Endothelial cell (in vitro differentiated cells): ENCODE data around the gene CDK14. TPM values are rescaled to one million over a fixed set of nuclear protein-coding genes. Genes with fewer than 3 reads are reported as not detected.
"Not testable (repeated sequence)": the region's sequence is repeated elsewhere in the genome, so short reads cannot be mapped to it uniquely, and the experiment has no call there.

Source experiments
- DNase-seq: peaks from one replicate; pipeline ENCODE4 v3.0.0; 2021; ENCODE audit warnings: low spot score
- H3K27ac Mint-ChIP-seq: one replicate; pipeline ENCODE4 v1.8.0; 2021; ENCODE audit warnings: mixed read lengths, inconsistent platforms; ENCODE audit not compliant: unreplicated experiment
- H3K27me3 Mint-ChIP-seq: one replicate; pipeline ENCODE4 v1.8.0; 2021; ENCODE audit warnings: mild to moderate bottlenecking, moderate library complexity, mixed read lengths, inconsistent platforms; ENCODE audit not compliant: unreplicated experiment
- H3K36me3 Mint-ChIP-seq: one replicate; pipeline ENCODE4 v1.8.0; 2021; ENCODE audit warnings: mild to moderate bottlenecking, low read depth, mixed read lengths, inconsistent platforms; ENCODE audit not compliant: unreplicated experiment
- H3K4me1 Mint-ChIP-seq: one replicate; pipeline ENCODE4 v1.8.0; 2021; ENCODE audit warnings: mild to moderate bottlenecking, mixed read lengths, inconsistent platforms; ENCODE audit not compliant: unreplicated experiment
- H3K4me3 Mint-ChIP-seq: one replicate; pipeline ENCODE4 v1.8.0; 2021; ENCODE audit warnings: mild to moderate bottlenecking, mixed read lengths, inconsistent platforms; ENCODE audit not compliant: unreplicated experiment
- H3K9me3 Mint-ChIP-seq: one replicate; pipeline ENCODE4 v1.8.0; 2021; ENCODE audit warnings: mixed read lengths, inconsistent platforms; ENCODE audit not compliant: unreplicated experiment
- CTCF ChIP-seq: fragments of 200-600 bp; sonication (generic); IDR thresholded peaks from one replicate; pipeline ENCODE4 v1.5.0; 2021; ENCODE audit warnings: antibody characterized with exemption; ENCODE audit not compliant: unreplicated experiment
- total RNA-seq: library from RNA; stranded (reverse); fragmentation: NEBNext Ultra II Directional; extraction: Animal tissue kit (Norgen Biotek cat#: 25700); gene quantifications from one replicate; pipeline ENCODE4 v1.2.1, GENCODE V29; 2021; ENCODE audit not compliant: unreplicated experiment

Gene CDK14
- total RNA-seq, 1 donor from 2014 or later: 30.2 TPM

- Mint-ChIP-seq H3K27me3 (no peaks in the 10 kb centered on the region), H3K4me1 (no peaks in the 10 kb centered on the region), H3K27ac (no peak overlapping the region), H3K36me3 (peaks cover 3% of the 10 kb centered on the region), H3K9me3 (no peaks in the 10 kb centered on the region), H3K4me3 (no peak overlapping the region)
- no peak for TF ChIP-seq CTCF
- no peak for DNase-seq
These were observed 153.7 kb downstream of the CDK14 start for GRCh38 chr7:90749774-90750173.

- Mint-ChIP-seq H3K36me3 (no peaks in the 10 kb centered on the region), H3K27me3 (no peaks in the 10 kb centered on the region)
These were observed 155.5 kb downstream of the CDK14 start for GRCh38 chr7:90751595-90751994.

GRCh38 chr7:90752051-90752450, 155.9 kb downstream of the CDK14 start:
- DNase-seq: no peak
- H3K36me3 Mint-ChIP-seq: no peaks in the 10 kb centered on the region

More at GRCh38 chr7:90751595-90751994, 155.5 kb downstream of the CDK14 start:
- TF ChIP-seq CTCF: no peak
- Mint-ChIP-seq H3K4me1 (no peaks in the 10 kb centered on the region), H3K27ac (no peak overlapping the region), H3K4me3 (no peak overlapping the region), H3K9me3 (no peaks in the 10 kb centered on the region)
- DNase-seq: no peak

DNA sequence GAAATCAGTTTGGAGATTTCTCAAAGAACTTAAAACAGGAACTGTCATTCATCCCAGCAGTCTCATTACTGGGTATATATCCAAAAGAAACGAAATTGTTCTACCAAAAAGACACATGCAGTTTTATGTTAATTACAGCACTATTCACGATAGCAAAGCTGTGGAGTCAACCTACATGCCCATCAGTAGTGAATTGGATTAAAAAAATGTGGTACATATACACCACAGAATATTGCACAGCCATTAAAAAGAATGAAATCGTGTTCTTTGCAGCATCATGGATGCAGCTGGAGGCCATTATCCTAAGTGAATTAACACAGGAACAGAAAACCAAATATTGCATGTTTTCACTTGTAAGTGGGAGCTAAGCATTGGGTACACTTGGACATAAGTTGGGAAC, 158.9 kb downstream of the CDK14 start:
- Mint-ChIP-seq H3K27me3 (no peaks in the 10 kb centered on the region), H3K4me3 (no peak overlapping the region), H3K36me3 (no peaks in the 10 kb centered on the region), H3K27ac (no peak overlapping the region), H3K4me1 (no peaks in the 10 kb centered on the region), H3K9me3 (no peaks in the 10 kb centered on the region)
- TF ChIP-seq CTCF: no peak
- no peak for DNase-seq

More at GRCh38 chr7:90752051-90752450, 155.9 kb downstream of the CDK14 start:
- H3K4me1 Mint-ChIP-seq: no peaks in the 10 kb centered on the region
- TF ChIP-seq CTCF: no peak
- H3K27ac Mint-ChIP-seq: no peak overlapping the region
- no peak overlapping the region for H3K4me3 Mint-ChIP-seq
- H3K27me3 Mint-ChIP-seq: no peaks in the 10 kb centered on the region
- no peaks in the 10 kb centered on the region for H3K9me3 Mint-ChIP-seq

DNA sequence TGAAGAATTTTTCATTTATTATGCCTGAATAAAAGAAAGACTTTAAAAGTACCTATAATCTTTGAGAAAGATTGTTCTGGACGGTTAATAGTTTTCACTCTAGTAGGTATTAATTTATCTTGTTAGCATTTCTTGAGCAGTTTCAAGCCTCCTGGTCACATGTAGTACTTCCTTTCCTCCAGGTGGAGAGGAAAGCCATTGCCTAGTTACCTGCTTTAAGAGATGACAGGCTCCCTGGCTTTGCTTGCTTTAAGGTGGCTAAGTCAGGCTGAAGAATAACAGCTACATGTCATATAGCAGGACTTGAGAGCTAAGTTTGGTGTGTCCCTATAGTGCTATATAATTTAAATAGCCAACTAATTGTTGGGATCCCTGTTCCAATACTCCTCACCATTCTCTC, 160.2 kb downstream of the CDK14 start:
- Mint-ChIP-seq H3K9me3 (no peaks in the 10 kb centered on the region), H3K4me1 (no peaks in the 10 kb centered on the region), H3K36me3 (no peaks in the 10 kb centered on the region), H3K27ac (no peak overlapping the region), H3K27me3 (no peaks in the 10 kb centered on the region), H3K4me3 (no peak overlapping the region)
- no peak for TF ChIP-seq CTCF
- no peak for DNase-seq

GRCh38 chr7:90757565-90757950, 161.4 kb downstream of the CDK14 start:
- H3K27ac Mint-ChIP-seq, H3K4me1 Mint-ChIP-seq, H3K36me3 Mint-ChIP-seq: not testable (repeated sequence)

More at GRCh38 chr7:90757565-90757950, 161.4 kb downstream of the CDK14 start:
- not testable (repeated sequence) for H3K4me3 Mint-ChIP-seq, DNase-seq, H3K9me3 Mint-ChIP-seq, H3K27me3 Mint-ChIP-seq
